HG03103 (cell line): ENCODE results near the gene CYP51A1.
A peak's percentile ranks its signal among the peaks of the same experiment; 100 is the strongest.
"Not testable (repeated sequence)": the region's sequence is repeated elsewhere in the genome, so short reads cannot be mapped to it uniquely, and the experiment has no call there.

ENCODE experiments used
- ATAC-seq: cut with Tn5 transposase; IDR thresholded peaks from one replicate; pipeline ENCODE4 v1.9.1; 2021; ENCODE audit warnings: low read depth; ENCODE audit not compliant: unreplicated experiment

The CYP51A1 gene

DNA sequence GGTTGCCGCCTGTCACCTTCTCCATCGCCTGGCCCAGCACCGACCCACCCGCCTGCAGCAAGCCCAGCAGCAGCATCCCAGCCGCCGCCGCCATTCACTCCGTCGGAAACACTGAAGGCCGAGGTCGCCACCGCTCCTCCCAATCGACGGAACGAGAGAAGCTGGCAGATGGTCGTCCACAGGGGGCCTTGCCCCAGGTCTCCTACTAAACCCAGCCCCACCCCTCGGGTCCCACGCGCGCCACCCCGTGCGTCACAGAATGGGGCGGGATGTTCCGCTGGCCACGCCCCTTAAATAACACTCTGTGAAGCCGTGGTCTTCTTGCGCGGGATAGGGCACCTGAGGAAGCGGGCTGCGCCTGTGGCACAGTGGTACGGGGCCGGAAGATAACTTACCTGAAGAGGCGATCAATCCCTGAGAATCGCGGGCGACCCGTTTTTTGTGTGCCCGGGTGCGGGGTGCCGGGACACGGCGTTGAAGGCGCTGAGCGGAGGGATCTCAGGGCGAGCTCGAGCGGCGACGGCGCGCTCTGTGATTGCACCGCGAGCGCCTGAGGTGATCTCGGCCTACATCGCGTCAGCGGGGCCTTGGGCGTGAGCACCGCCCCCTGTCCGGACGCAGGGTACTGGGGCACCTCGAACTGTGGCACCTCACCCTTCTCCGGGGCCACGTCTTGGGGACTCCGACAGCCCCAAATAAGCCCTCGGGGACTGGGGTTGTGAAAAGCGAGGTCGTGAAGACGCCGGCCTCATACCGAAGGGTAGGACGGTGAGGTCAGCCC lies at the start of gene CYP51A1:
CYP51A1 (minus strand) TSS at position 207 of the 781 bp plus-strand sequence; CDS start at position 94, 113 bp downstream.
- peak; percentile 85 for ATAC-seq

DNA sequence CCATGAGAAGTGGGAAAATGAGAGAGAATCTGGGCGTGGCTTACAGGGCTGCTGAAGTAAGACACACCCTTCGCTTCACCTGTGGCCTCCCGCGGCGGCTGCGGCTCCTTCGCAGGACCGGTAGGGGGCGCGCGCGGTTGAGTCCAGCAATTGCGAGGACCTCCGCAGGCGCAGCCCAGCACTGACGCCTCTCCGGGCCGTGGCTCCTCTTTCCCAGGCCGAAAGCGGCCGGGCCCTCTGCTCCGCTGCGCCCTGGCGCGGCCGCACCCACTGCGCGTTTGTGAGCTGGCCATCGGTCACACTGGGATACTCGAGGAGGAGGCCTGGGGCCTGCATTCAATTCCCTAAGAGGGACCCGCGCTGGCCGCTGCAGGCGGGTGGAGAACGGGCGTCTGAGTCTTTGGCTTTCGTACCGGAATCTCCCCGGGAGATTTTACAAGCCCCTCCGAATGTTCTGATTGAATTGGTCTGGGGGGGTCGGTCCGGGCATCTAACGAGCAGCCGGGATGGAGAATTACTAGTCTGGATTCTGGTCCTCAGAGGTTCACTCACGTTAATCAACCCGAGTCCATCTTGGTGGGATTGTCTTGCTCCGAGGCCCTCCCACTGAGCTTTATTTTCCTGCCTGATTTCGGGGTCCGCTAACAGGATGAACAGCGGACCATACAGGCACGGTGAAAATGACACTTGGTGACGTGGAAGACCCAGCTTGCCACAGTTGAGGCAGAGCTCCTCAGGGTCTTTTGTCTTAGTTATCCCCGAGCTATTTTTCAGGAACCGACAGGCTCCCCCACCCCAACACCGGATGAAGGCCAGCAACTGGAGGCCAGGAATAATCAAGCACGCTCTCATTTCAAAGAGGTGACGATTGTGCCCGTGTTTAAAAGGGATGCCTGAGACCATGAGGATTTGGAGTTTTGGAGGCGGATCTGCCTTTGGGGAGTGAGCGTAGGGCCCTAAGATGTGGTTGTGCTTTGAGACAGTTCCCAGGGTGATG lies 44.9 kb upstream of the CYP51A1 start, which contains the start of gene LRRD1:
LRRD1 (minus strand) TSS at position 215 of the 997 bp plus-strand sequence. CDS start 13,940 bp downstream, outside the sequence.
- ATAC-seq = peak; percentile 100

DNA sequence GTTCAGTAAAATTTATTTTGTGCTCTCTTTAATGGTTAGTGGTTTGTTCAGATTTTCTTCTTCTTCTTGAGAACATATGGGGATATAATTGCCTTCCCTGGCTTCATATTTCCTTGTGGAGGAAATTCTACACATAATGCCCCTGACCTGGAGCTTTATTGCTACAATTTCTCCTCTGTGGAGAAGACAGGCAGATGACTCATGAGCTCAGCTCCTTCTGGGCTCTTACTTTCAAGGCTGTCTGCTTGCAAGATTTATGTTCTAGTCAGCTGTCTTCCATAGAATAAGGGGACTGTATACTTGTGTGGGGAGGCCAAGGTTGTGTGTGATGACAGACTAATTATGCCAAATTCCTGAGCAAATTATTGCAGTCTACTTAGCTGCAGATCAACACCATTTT lies 43.1 kb upstream of the CYP51A1 start:
- ATAC-seq = no peak

DNA sequence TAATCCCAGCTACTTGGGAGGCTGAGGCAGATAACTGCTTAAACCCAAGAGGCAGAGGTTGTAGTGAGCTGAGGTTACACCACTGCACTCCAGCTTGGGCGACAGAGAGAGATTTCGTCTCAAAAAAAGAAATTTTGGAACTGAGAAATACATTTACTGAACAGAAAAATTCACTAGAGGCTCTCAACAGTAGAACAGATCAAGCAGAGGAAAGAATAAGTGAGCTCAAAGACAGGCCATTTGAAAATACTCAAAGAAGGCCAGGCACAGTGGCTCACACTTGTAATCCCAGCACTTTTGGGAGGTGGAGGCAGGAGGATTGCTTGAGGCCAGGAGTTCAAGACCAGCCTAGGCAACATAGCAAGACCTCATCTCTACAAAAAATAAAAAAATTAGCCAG lies 35.3 kb upstream of the CYP51A1 start:
- ATAC-seq = not testable (repeated sequence)

DNA sequence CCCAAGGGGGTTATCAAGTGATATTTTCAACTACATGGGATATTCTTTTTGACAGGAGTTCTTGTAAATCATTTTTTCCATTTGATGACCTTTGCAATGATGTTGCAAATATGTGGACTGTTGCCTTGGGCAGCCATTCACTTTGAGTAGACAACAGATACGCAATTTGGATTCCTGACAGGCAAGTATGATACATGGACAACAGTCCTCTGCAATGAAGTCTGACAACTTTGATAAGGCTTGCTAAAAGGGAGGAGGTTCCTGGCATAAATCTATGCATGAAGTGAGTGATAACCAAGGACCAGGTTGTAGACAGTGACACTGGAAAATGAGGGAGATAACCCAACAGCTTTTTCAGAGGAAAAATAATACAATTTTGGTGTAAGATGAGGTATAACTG lies 27.0 kb upstream of the CYP51A1 start:
- no peak for ATAC-seq

DNA sequence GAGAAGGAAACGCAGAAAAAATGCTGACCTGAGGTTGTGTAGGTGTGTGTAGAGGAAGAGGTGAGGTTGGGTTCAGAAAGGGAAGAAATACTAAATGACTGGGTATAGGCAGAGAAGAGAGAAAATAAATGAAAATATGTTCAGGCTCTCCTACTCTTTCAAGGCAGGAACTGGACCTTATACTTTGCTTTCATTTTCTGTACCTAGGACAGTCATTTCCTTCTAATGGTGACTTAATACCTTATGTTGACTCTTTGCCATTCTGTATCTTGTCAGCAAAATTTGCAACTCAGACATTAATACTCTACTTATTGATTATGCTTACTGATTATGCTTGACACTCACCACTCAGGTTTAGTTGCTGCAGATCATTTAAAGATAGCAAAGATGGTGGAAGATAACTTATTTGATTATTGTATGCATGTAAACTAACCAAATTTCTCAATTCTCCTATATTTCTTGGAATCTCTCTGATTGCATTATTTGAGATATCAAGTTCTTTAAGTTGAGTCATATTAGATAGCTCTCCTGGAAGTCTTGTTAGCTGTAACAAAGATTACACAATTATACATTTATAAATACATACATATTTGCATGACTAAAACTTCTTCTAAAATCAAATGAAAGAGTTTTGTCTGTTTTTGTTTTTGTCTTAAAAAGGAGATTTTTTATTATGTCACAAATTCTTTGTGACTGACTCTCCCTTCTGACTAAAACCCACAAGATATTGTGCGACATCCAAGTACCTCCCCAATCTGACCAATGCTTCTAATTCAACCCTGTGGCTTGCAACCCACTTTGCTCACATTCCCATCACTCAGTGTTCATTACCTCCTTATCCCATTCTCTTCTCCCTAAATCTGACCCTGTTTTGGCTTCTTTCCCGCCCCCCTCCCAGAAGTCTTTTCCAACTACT lies 24.6 kb upstream of the CYP51A1 start:
- ATAC-seq = peak; percentile 81

DNA sequence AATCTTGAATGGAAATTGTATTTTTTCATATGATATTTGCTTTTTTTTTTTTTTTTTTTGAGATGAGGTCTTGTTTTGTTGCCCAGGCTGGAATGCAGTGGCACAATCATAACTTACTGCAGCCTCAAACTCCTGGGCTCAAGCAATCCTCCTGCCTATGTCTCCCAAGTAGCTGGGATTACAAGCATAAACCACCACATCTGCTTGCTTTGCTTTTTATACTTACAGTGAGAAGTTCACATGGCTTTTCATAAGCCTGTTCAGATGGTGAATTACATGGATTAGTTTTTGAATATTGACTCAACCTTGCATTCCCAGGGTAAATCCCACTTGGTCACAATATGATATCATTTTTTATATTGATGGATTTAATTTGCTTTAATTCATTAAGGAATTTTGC lies 22.7 kb upstream of the CYP51A1 start:
- ATAC-seq = no peak

DNA sequence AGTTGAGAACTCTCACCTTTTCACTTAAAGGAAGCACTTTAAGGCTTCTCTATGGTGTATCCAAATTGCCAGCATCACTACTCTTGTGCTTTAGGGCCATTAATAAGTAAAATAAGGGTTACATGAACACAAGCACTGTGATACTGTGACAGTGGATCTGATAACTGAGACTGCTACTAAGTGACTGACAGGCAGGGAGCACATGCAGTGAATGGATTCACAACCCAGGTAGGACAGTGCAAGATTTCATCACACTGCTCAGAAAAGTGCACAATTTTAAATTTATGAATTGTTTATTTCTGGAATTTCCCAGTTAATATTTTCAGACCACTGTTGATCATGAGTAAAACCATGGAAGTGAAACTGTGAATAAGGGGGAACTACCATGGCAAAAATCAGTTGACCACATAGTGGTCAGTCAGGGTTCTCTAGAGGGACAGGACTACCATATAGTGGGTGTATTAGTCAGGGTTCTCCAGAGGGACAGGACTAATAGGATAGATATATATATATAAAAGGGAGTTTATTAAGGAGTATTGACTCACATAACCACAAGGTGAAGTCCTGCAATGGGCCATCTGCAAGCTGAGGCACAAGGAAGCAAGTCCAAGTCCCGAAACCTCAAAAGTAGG lies 20.9 kb upstream of the CYP51A1 start:
- ATAC-seq = no peak

DNA sequence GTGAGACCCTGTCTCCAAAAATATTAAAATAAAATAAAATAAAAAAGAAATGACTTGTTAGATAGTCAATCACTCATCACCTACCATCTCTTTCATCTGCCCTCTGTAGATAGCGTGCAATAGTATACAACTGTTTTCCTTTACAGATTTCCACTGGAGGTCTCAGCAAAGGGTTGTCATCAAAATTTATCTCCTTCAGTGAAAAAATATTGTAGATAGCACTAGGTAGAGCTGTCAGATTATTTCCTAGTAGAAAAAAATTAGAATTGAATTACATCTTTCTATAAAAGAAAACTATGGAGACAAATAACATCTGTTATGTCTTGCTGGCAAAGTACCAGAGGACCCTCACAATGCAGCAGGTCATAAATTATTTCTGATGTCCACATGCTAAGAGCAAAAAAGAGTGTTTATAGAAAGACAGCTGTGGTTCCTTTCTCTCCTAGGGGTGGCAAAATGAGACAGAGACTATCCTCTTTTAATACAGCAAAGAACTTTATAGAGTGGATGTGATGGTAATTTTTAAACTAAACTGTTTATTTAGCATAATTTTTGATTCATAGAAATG lies 16.3 kb upstream of the CYP51A1 start:
- no peak for ATAC-seq

DNA sequence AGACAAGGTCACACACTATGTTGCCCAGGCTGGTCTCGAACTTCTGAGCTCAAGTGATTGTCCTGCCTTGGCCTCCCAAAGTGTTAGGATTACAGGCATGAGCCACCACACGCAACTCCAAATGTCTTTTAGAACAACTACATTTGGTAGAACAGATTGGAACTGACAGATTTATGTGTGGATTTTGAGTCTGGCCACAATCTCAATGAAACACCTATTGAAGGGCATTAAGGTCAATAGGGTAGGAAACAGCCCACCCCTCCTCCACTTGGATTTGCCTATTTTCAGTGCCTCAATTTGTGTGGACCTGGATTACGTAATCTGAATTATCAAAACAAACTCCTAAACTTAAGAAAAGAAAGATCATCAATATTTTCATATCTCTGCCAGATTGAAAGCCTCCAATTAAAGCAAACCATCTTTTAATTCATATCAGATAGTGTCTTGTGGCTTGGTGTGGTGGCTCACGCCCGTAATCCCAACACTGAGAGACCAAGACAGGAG lies 15.5 kb upstream of the CYP51A1 start:
- no peak for ATAC-seq

DNA sequence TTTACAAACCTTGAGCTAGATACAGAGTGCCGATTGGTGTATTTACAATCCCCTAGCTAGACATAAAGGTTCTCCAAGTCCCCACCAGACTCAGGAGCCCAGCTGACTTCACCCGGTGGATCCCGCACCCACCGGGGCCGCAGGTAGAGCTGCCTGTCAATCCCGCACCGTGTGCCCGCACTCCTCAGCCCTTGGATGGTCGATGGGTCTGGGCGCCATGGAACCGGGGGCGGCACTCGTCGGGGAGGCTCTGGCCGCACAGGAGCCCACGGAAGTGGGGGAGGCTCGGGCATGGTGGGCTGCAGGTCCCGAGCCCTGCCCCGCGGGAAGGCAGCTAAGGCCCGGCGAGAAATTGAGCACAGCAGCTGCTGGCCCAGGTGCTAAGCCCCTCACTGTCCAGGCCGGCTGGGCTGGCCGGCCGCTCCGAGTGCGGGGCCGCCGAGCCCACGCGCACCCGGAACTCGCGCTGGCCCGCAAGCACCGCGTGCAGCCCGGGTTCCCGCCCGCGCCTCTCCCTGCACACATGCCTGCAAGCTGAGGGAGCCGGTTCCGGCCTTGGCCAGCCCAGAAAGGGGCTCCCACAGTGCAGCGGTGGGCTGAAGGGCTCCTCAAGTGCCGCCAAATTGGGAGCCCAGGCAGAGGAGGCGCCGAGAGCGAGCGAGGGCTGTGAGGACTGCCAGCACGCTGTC lies 9.1 kb upstream of the CYP51A1 start:
- ATAC-seq = not testable (repeated sequence)

DNA sequence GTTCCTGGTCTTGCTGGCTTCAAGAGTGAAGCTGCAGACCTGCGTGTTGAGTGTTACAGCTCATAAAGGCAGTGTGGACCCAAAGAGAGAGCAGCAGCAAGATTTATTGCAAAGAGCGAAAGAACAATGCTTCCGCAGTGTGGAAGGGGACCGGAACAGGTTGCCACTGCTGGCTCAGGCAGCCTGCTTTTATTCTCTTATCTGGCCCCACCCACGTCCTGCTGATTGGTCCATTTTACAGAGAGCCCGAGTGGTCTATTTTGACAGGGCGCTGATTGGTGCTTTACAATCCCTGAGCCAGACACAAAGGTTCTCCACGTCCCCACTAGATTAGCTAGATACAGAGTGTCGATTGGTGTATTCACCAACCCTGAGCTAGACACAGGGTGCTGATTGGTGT lies 8.5 kb upstream of the CYP51A1 start:
- not testable (repeated sequence) for ATAC-seq

DNA sequence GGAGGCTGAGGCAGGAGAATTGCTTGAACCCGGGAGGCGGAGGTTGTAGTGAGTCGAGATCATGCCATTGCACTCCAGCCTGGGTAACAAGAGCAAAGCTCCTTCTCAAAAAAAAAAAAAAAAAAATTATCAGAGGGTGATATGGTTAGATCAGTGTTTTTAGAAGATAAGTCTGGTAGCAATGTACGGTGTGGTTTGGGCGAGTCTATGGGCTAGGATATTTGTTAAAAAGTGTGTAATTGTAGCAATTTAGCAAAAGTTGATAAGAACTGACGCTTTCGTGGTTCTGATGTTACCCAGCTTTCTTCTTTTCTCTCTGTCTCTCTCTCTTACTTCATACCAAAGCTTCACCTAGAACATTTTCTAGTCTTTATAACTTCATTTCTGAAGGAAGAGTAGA lies 6.9 kb upstream of the CYP51A1 start:
- ATAC-seq = no peak

DNA sequence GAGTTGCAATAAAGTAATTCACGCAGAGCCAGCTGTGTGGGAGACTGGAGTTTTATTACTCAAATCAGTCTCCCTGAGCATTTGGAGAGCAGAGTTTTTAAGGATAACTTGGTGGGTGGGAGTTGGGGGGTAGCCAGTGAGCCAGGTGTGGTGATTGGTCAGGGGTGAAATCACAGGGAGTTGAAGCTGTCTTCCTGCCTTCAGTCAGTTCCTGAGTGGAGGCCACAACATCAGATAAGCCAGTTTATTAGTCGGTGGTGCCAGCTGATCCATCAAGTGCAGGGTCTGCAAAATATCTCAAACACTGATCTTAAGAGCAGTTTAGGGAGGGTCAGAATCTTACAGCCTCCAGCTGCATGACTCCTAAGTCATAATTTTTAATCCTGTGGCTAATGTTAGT lies 3.3 kb upstream of the CYP51A1 start:
- ATAC-seq = no peak

DNA sequence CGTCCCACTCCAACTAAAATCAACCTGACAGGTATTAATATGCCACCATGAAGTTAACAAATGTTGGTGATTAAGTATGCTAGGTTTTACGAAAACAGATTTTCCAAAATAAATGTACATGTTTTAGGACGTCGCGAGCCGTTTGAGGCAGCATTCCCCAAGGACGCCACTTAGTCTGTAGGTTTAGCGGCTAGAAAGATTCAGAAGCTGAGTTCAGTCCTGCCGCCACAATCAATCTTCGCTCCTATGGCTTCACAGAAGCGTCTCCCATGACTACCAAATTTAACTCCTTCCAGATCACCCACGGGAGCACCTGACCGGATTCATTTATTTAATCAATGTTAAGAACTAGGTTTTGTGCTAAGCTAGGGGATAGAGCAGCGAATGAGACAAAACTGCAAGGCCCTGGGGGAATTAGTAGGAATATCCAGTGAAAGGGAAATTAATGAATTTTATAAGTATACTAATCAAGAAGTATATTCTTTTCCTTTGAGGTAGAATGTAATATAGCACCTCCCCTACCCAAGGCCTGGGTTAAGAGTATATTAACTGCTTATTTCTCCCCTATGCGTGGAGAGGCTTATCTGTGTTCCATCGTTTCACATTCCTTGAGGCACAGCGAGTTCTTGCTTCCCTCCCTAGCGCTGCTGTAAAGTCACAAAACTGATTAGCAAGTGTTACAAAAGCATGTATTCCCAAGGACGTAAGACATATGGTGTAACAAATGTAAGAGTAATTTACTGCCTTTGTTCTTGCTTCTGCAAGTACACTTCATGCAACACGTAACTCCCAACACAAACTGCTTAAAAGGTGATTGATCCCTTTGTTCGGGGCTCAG lies 994 bp upstream of the CYP51A1 start:
- no peak for ATAC-seq

DNA sequence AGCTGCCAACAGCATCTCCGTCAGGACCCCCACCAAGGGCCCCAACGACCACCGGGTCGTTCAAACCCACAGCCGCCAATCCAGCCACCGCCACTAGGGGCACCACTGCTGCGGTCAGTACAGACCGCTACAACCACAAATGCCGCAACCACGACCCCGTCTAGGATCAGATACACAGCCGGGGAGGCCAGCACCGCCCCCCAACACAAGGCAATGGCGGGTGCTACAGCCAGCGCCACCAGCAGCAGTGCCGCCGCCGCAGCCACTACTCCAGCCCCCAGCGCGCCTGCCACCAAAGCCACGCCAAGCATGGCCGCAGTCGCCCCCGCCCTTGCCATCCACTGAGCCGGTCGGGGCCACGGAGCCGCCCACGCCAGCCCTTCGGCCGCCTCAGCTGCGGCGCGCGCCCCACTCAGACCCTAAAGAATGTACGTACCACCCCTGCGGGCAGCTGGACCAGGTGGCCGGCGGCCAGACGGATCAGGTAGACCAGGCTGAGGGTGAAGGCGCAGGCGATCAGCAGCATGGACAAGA lies 473 bp downstream of the CYP51A1 start:
- peak; percentile 20 for ATAC-seq

DNA sequence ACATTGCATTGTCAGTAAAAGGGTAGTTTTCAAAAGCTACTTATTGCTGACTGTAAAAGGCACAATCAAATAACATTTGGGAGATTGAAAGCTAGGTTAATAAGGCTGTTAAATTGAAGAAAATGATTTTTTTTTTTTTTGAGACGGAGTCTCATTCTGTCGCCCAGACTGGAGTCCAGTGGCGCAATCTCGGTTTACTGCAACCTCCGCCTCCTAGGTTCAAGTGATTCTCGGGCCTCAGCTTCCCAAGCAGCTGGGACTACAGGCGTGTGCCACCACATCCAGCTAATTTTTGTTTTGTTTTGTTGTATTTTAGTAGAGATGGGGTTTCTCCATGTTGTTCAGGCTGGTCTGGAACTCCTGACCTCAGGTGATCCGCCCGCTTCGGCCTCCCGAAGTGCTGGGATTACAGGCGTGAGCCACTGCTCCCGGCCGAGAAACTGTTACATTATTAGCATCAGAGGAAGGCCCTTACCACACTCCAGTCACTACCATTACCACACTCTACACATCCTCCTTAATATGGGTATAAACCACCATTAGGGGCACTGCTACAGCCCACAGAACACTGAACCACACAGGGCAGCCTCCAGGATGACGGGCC lies 1.0 kb downstream of the CYP51A1 start:
- peak; percentile 15 for ATAC-seq
